Measurements from ENCODE around the gene ACBD6.

ACBD6 gene

GRCh38 chr1:180507795-180508724, 5.7 kb upstream of the ACBD6 start:
- Histone ChIP-seq H3K27ac (ENCODE audit: low read depth, low read length) (no peak overlapping the region), H3K4me1 (ENCODE audit: control insufficient read depth, insufficient read depth, low read length) (no peaks in the 10 kb centered on the region; the same call in 1 of the 2 replicates), H3K36me3 (ENCODE audit: control insufficient read depth, insufficient read depth, low read length) (no peaks in the 10 kb centered on the region), H3K9ac (ENCODE audit: low read depth, low read length) (no peak overlapping the region), H3K4me3 (ENCODE audit: low read depth, low read length) (no peak overlapping the region), H3K9me3 (ENCODE audit: control insufficient read depth, insufficient read depth, low read length) (peaks cover 13% of the 10 kb centered on the region), H3K27me3 (ENCODE audit: control insufficient read depth, insufficient read depth, low read length) (peaks cover 4% of the 10 kb centered on the region; the same call in 1 of the 2 replicates)

- Histone ChIP-seq H3K27me3 (ENCODE audit: control insufficient read depth, insufficient read depth, low read length) (peaks cover 7% of the 10 kb centered on the region; the same call in 1 of the 2 replicates), H3K4me3 (ENCODE audit: low read depth, low read length) (no peak overlapping the region), H3K9ac (ENCODE audit: low read depth, low read length) (no peak overlapping the region), H3K4me1 (ENCODE audit: control insufficient read depth, insufficient read depth, low read length) (no peaks in the 10 kb centered on the region), H3K36me3 (ENCODE audit: control insufficient read depth, insufficient read depth, low read length) (no peaks in the 10 kb centered on the region), H3K9me3 (ENCODE audit: control insufficient read depth, insufficient read depth, low read length) (peaks cover 13% of the 10 kb centered on the region), H3K27ac (ENCODE audit: low read depth, low read length) (no peak overlapping the region)
Observed at GRCh38 chr1:180505732-180506335, 3.5 kb upstream of the ACBD6 start.

GRCh38 chr1:180504186-180504585, 1.8 kb upstream of the ACBD6 start:
- no peak overlapping the region for H3K4me3 ChIP-seq (ENCODE audit: low read depth, low read length)
- H3K27ac ChIP-seq (ENCODE audit: low read depth, low read length), result no peak overlapping the region
- H3K27me3 ChIP-seq (ENCODE audit: control insufficient read depth, insufficient read depth, low read length), result peaks cover 7% of the 10 kb centered on the region; the same call in 1 of the 2 replicates
- H3K36me3 ChIP-seq (ENCODE audit: control insufficient read depth, insufficient read depth, low read length), result no peaks in the 10 kb centered on the region
- peaks cover 12% of the 10 kb centered on the region for H3K9me3 ChIP-seq (ENCODE audit: control insufficient read depth, insufficient read depth, low read length)
- H3K4me1 ChIP-seq (ENCODE audit: control insufficient read depth, insufficient read depth, low read length), result no peaks in the 10 kb centered on the region
- no peak overlapping the region for H3K9ac ChIP-seq (ENCODE audit: low read depth, low read length)

- peaks cover 7% of the 10 kb centered on the region; the same call in 1 of the 2 replicates for H3K27me3 ChIP-seq (ENCODE audit: control insufficient read depth, insufficient read depth, low read length)
- H3K9me3 ChIP-seq (ENCODE audit: control insufficient read depth, insufficient read depth, low read length), result peaks cover 5% of the 10 kb centered on the region
- peak overlapping the region; percentile 90 for H3K4me3 ChIP-seq (ENCODE audit: low read depth, low read length)
- H3K9ac ChIP-seq (ENCODE audit: low read depth, low read length), result peak overlapping the region; percentile 94; the same call in 1 of the 2 replicates
- H3K36me3 ChIP-seq (ENCODE audit: control insufficient read depth, insufficient read depth, low read length), result peaks cover 4% of the 10 kb centered on the region
- no peaks in the 10 kb centered on the region for H3K4me1 ChIP-seq (ENCODE audit: control insufficient read depth, insufficient read depth, low read length)
- no peak overlapping the region for H3K27ac ChIP-seq (ENCODE audit: low read depth, low read length)
Observed at GRCh38 chr1:180503280-180503862, 994 bp upstream of the ACBD6 start.

- no peaks in the 10 kb centered on the region for H3K4me1 ChIP-seq (ENCODE audit: control insufficient read depth, insufficient read depth, low read length)
- peak overlapping the region; percentile 94 for H3K9ac ChIP-seq (ENCODE audit: low read depth, low read length)
- peak overlapping the region; percentile 96 for H3K27ac ChIP-seq (ENCODE audit: low read depth, low read length)
- peak overlapping the region; percentile 90 for H3K4me3 ChIP-seq (ENCODE audit: low read depth, low read length)
- H3K27me3 ChIP-seq (ENCODE audit: control insufficient read depth, insufficient read depth, low read length), result peaks cover 7% of the 10 kb centered on the region; the same call in 1 of the 2 replicates
- no peaks in the 10 kb centered on the region for H3K9me3 ChIP-seq (ENCODE audit: control insufficient read depth, insufficient read depth, low read length)
- peaks cover 10% of the 10 kb centered on the region for H3K36me3 ChIP-seq (ENCODE audit: control insufficient read depth, insufficient read depth, low read length)
Observed at GRCh38 chr1:180501865-180502360, 464 bp downstream of the ACBD6 start.

- H3K9ac ChIP-seq (ENCODE audit: low read depth, low read length), result no peak overlapping the region
- no peaks in the 10 kb centered on the region for H3K4me1 ChIP-seq (ENCODE audit: control insufficient read depth, insufficient read depth, low read length)
- H3K4me3 ChIP-seq (ENCODE audit: low read depth, low read length), result peak overlapping the region; percentile 90
- peaks cover 10% of the 10 kb centered on the region for H3K36me3 ChIP-seq (ENCODE audit: control insufficient read depth, insufficient read depth, low read length)
- peaks cover 7% of the 10 kb centered on the region; the same call in 1 of the 2 replicates for H3K27me3 ChIP-seq (ENCODE audit: control insufficient read depth, insufficient read depth, low read length)
- H3K9me3 ChIP-seq (ENCODE audit: control insufficient read depth, insufficient read depth, low read length), result no peaks in the 10 kb centered on the region
- no peak overlapping the region for H3K27ac ChIP-seq (ENCODE audit: low read depth, low read length)
Observed at GRCh38 chr1:180500689-180501088, 1.7 kb downstream of the ACBD6 start.

GRCh38 chr1:180498594-180498993, 3.8 kb downstream of the ACBD6 start:
- Histone ChIP-seq H3K9ac (ENCODE audit: low read depth, low read length) (no peak overlapping the region), H3K4me3 (ENCODE audit: low read depth, low read length) (no peak overlapping the region), H3K4me1 (ENCODE audit: control insufficient read depth, insufficient read depth, low read length) (no peaks in the 10 kb centered on the region), H3K9me3 (ENCODE audit: control insufficient read depth, insufficient read depth, low read length) (no peaks in the 10 kb centered on the region), H3K27ac (ENCODE audit: low read depth, low read length) (no peak overlapping the region), H3K36me3 (ENCODE audit: control insufficient read depth, insufficient read depth, low read length) (peaks cover 26% of the 10 kb centered on the region), H3K27me3 (ENCODE audit: control insufficient read depth, insufficient read depth, low read length) (peaks cover 7% of the 10 kb centered on the region; the same call in 1 of the 2 replicates)

GRCh38 chr1:180497826-180498225, 4.6 kb downstream of the ACBD6 start:
- Histone ChIP-seq H3K4me1 (ENCODE audit: control insufficient read depth, insufficient read depth, low read length) (no peaks in the 10 kb centered on the region), H3K36me3 (ENCODE audit: control insufficient read depth, insufficient read depth, low read length) (peaks cover 31% of the 10 kb centered on the region), H3K9ac (ENCODE audit: low read depth, low read length) (no peak overlapping the region), H3K27ac (ENCODE audit: low read depth, low read length) (no peak overlapping the region), H3K27me3 (ENCODE audit: control insufficient read depth, insufficient read depth, low read length) (peaks cover under 1% of the 10 kb centered on the region; the same call in 1 of the 2 replicates), H3K4me3 (ENCODE audit: low read depth, low read length) (no peak overlapping the region), H3K9me3 (ENCODE audit: control insufficient read depth, insufficient read depth, low read length) (no peaks in the 10 kb centered on the region)

GRCh38 chr1:180494370-180494769, 8.0 kb downstream of the ACBD6 start:
- Histone ChIP-seq H3K36me3 (ENCODE audit: control insufficient read depth, insufficient read depth, low read length) (peaks cover 54% of the 10 kb centered on the region), H3K9me3 (ENCODE audit: control insufficient read depth, insufficient read depth, low read length) (no peaks in the 10 kb centered on the region), H3K4me3 (ENCODE audit: low read depth, low read length) (no peak overlapping the region), H3K4me1 (ENCODE audit: control insufficient read depth, insufficient read depth, low read length) (no peaks in the 10 kb centered on the region), H3K9ac (ENCODE audit: low read depth, low read length) (no peak overlapping the region), H3K27ac (ENCODE audit: low read depth, low read length) (no peak overlapping the region), H3K27me3 (ENCODE audit: control insufficient read depth, insufficient read depth, low read length) (no peaks in the 10 kb centered on the region)

GRCh38 chr1:180489976-180490375, 12.4 kb downstream of the ACBD6 start:
- no peaks in the 10 kb centered on the region for H3K27me3 ChIP-seq (ENCODE audit: control insufficient read depth, insufficient read depth, low read length)
- no peak overlapping the region for H3K9ac ChIP-seq (ENCODE audit: low read depth, low read length)
- H3K9me3 ChIP-seq (ENCODE audit: control insufficient read depth, insufficient read depth, low read length), result no peaks in the 10 kb centered on the region
- H3K27ac ChIP-seq (ENCODE audit: low read depth, low read length), result no peak overlapping the region
- peaks cover 45% of the 10 kb centered on the region for H3K36me3 ChIP-seq (ENCODE audit: control insufficient read depth, insufficient read depth, low read length)
- no peak overlapping the region for H3K4me3 ChIP-seq (ENCODE audit: low read depth, low read length)
- peaks cover 18% of the 10 kb centered on the region for H3K4me1 ChIP-seq (ENCODE audit: control insufficient read depth, insufficient read depth, low read length)

All from HUES48 (cell line).